Stomach (tissue), 4 donors: ENCODE measurements around the gene SLC35F6.

ENCODE experiments used
- CTCF ChIP-seq, 7 experiments: fragments of 450-650 bp in 4 of 7; fragments of 200-600 bp in 3 of 7; sonication (generic) in 3 of 7; IDR thresholded peaks; one replicate each; pipeline ENCODE4 v1.5.1; 2016 to 2019; ENCODE audit warnings: antibody characterized with exemption in 7 of 7, control low read depth in 2 of 7, mild to moderate bottlenecking in 1 of 7
- POLR2A ChIP-seq, 4 donors: fragments of 450-650 bp; IDR thresholded peaks; one replicate each; pipeline ENCODE4 v1.6.1; 2016; ENCODE audit warnings: antibody characterized with exemption in 4 of 4, control low read depth in 2 of 4, mild to moderate bottlenecking in 1 of 4, moderate library complexity in 1 of 4

DNA sequence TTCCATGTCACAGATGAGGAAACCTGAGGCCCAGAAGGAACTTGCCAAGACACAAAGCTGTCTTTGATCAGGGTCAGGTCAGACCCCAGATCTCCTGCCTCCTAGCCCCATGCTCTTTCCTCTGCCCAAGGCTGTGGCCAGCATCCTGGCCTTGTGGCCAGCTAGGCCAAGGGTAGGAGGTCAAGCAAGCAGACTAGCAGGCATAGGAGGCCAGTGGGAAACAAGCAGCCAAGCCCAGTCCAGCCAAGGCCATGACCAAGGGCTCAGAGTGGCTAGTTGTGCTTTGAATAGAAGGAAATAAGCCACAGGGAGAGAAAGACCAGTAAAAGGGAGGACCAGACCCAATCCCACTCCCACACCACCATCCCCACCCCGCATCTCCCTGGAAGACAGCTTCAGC lies 41.2 kb upstream of the SLC35F6 start:
- no peak for TF ChIP-seq CTCF (IDR thresholded peaks at IDR 0.05)
- no peak for TF ChIP-seq POLR2A (IDR thresholded peaks at IDR 0.05)
